ENCODE measurements around the gene RBMXL2.

Gene RBMXL2

GRCh38 chr11:7080900-7081299, 7.9 kb upstream of the RBMXL2 start:
- H3K4me3 ChIP-seq (ENCODE audit: low read depth in 1 of 2, low read length in 1 of 2) = no peak overlapping the region
- no peak for TF ChIP-seq CTCF (IDR thresholded peaks at IDR 0.05)
- H3K9me3 ChIP-seq = no peaks in the 10 kb centered on the region
- H3K27me3 ChIP-seq = no peaks in the 10 kb centered on the region
- no peak overlapping the region for H3K27ac ChIP-seq
- H3K36me3 ChIP-seq = no peaks in the 10 kb centered on the region
- no peaks in the 10 kb centered on the region for H3K4me1 ChIP-seq (ENCODE audit: control insufficient read depth in 1 of 2, insufficient read depth in 1 of 2, low read depth in 1 of 2, low read length in 1 of 2)

GRCh38 chr11:7081441-7081840, 7.4 kb upstream of the RBMXL2 start:
- no peaks in the 10 kb centered on the region for H3K4me1 ChIP-seq (ENCODE audit: control insufficient read depth in 1 of 2, insufficient read depth in 1 of 2, low read depth in 1 of 2, low read length in 1 of 2)
- no peaks in the 10 kb centered on the region for H3K9me3 ChIP-seq
- no peaks in the 10 kb centered on the region for H3K27me3 ChIP-seq
- no peak overlapping the region for H3K4me3 ChIP-seq (ENCODE audit: low read depth in 1 of 2, low read length in 1 of 2)
- TF ChIP-seq CTCF (IDR thresholded peaks at IDR 0.05) = no peak
- H3K36me3 ChIP-seq = no peaks in the 10 kb centered on the region
- H3K27ac ChIP-seq = no peak overlapping the region

DNA sequence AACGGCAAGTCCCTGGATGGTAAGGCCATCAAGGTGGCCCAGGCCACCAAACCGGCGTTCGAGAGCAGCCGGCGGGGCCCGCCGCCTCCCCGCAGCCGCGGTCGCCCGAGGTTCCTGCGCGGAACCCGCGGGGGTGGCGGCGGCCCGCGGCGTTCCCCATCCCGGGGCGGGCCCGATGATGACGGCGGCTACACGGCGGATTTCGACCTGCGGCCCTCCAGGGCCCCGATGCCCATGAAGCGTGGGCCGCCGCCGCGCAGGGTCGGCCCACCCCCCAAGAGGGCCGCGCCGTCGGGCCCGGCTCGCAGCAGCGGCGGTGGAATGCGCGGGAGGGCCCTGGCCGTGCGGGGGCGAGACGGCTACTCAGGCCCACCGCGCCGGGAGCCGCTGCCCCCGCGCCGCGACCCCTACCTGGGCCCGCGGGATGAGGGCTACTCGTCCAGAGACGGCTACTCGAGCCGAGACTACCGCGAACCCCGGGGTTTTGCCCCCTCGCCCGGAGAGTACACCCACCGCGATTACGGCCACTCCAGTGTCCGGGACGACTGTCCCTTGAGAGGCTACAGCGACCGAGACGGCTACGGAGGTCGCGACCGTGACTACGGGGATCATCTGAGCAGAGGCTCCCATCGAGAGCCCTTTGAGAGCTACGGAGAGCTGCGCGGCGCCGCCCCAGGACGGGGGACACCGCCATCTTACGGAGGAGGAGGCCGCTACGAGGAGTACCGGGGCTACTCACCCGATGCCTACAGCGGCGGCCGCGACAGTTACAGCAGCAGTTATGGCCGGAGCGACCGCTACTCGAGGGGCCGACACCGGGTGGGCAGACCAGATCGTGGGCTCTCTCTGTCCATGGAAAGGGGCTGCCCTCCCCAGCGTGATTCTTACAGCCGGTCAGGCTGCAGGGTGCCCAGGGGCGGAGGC, 792 bp downstream of the RBMXL2 start:
- no peak overlapping the region for H3K27ac ChIP-seq
- no peaks in the 10 kb centered on the region for H3K36me3 ChIP-seq
- no peaks in the 10 kb centered on the region for H3K9me3 ChIP-seq
- H3K27me3 ChIP-seq = peaks cover 32% of the 10 kb centered on the region
- H3K4me3 ChIP-seq (ENCODE audit: low read depth in 1 of 2, low read length in 1 of 2) = no peak overlapping the region
- TF ChIP-seq CTCF (IDR thresholded peaks at IDR 0.05) = no peak
- H3K4me1 ChIP-seq (ENCODE audit: control insufficient read depth in 1 of 2, insufficient read depth in 1 of 2, low read depth in 1 of 2, low read length in 1 of 2) = no peaks in the 10 kb centered on the region

DNA sequence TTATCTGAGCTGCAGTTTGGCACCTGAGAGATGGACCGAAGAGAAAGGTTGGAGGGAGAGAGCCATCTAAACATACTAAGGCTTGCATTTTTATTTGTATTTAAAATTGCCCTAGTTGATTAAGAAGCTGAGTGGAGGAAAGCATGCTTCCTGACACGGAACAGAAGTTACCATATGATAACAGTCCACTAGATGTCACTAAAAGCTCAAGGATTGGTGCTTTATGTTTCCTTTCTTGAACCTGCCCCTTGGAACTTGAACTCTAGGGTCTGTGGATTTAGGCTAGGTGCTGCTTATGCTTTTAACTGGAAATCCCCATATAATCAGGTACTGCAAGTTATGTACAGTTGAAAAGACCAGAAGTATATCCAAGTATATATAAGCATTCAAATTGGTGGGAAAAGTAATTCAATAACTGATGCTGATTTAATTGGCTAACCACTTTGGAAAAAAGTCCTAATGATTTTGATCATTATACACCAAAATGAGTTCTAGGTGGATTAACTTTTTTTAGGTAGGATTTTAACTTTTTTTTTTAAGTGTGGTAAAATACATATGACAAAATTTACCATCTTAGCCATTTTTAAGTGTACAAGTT, 9.5 kb downstream of the RBMXL2 start:
- Histone ChIP-seq H3K36me3 (no peaks in the 10 kb centered on the region), H3K4me1 (ENCODE audit: control insufficient read depth in 1 of 2, insufficient read depth in 1 of 2, low read depth in 1 of 2, low read length in 1 of 2) (no peaks in the 10 kb centered on the region), H3K27me3 (peaks cover 27% of the 10 kb centered on the region), H3K27ac (no peak overlapping the region), H3K4me3 (ENCODE audit: low read depth in 1 of 2, low read length in 1 of 2) (no peak overlapping the region), H3K9me3 (no peaks in the 10 kb centered on the region)
- no peak for TF ChIP-seq CTCF (IDR thresholded peaks at IDR 0.05)

DNA sequence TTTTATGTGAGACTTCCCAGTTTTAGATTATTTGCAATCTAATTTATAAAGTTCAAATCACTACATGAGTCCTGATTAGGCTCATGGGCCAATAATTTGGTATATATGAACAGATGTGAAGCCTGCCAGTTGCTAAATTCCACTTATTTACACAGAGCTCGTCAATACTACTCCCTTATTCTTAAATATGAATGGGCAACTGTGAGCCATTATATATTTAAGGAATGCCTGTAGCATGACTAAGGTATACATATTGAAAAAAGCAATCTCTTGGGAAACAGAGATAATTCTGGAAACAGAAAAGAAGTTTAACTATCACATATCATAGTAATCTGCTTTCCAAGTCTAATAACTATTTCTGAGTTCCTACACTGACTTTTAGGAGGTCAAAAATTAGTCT, 27.0 kb downstream of the RBMXL2 start:
- Histone ChIP-seq H3K4me1 (ENCODE audit: control insufficient read depth in 1 of 2, insufficient read depth in 1 of 2, low read depth in 1 of 2, low read length in 1 of 2) (no peaks in the 10 kb centered on the region), H3K27me3 (peaks cover 32% of the 10 kb centered on the region)
- TF ChIP-seq CTCF (IDR thresholded peaks at IDR 0.05) = no peak

More for the DNA sequence above, 27.0 kb downstream of the RBMXL2 start:
- Histone ChIP-seq H3K27ac (no peak overlapping the region), H3K4me3 (ENCODE audit: low read depth in 1 of 2, low read length in 1 of 2) (no peak overlapping the region), H3K36me3 (no peaks in the 10 kb centered on the region), H3K9me3 (no peaks in the 10 kb centered on the region)

All from neutrophil (primary cell).